ENCODE data around the gene PTPRD.

PTPRD gene

GRCh38 chr9:8315211-8315610 is 2297.6 kb downstream of the PTPRD start:
- H2AFZ ChIP-seq (ENCODE audit: low read depth, low read length, severe bottlenecking) = no peak overlapping the region

GRCh38 chr9:8309258-8309657 is 2303.5 kb downstream of the PTPRD start:
- Histone ChIP-seq H4K20me1 (ENCODE audit: low read depth, low read length) (no peaks in the 10 kb centered on the region), H3K9me3 (ENCODE audit: insufficient read depth, low read length) (no peaks in the 10 kb centered on the region; the same call in 1 of the 2 replicates)

More at GRCh38 chr9:8315211-8315610, 2297.6 kb downstream of the PTPRD start:
- H3K79me2 ChIP-seq (ENCODE audit: insufficient read depth, low read length) = no peaks in the 10 kb centered on the region
- no peaks in the 10 kb centered on the region; the same call in 1 of the 2 replicates for H3K9me3 ChIP-seq (ENCODE audit: insufficient read depth, low read length)
- no peaks in the 10 kb centered on the region for H3K9me2 ChIP-seq (replicated peaks; ENCODE audit: insufficient read depth, low read length)
- no peak overlapping the region for H3K27ac ChIP-seq (ENCODE audit: low read depth, low read length)
- no peaks in the 10 kb centered on the region for H3K36me3 ChIP-seq (ENCODE audit: low read length)
- no peak overlapping the region for H3K9ac ChIP-seq (ENCODE audit: low read length)
- no peak overlapping the region for H3K4me3 ChIP-seq (ENCODE audit: insufficient read depth, low read length, poor library complexity, severe bottlenecking)
- H4K20me1 ChIP-seq (ENCODE audit: low read depth, low read length) = no peaks in the 10 kb centered on the region
- TF ChIP-seq CTCF (IDR thresholded peaks at IDR 0.05; ENCODE audit: insufficient read depth, low read length, poor library complexity, severe bottlenecking) (no peak), EZH2phosphoT487 (conservative IDR thresholded peaks at IDR 0.05; ENCODE audit: low read length) (no peak)
- H3K4me2 ChIP-seq (ENCODE audit: low read depth, low read length, poor library complexity, severe bottlenecking) = no peak overlapping the region
- H3K27me3 ChIP-seq (ENCODE audit: low read length) = no peaks in the 10 kb centered on the region
- no peaks in the 10 kb centered on the region for H3F3A ChIP-seq (ENCODE audit: insufficient read depth)

GRCh38 chr9:8304720-8305119 is 2308.1 kb downstream of the PTPRD start:
- no peak overlapping the region for H3K4me2 ChIP-seq (ENCODE audit: low read depth, low read length, poor library complexity, severe bottlenecking)
- no peak overlapping the region for H3K4me3 ChIP-seq (ENCODE audit: insufficient read depth, low read length, poor library complexity, severe bottlenecking)
- H3K9me2 ChIP-seq (replicated peaks; ENCODE audit: insufficient read depth, low read length) = no peaks in the 10 kb centered on the region
- H2AFZ ChIP-seq (ENCODE audit: low read depth, low read length, severe bottlenecking) = no peak overlapping the region
- H3K27me3 ChIP-seq (ENCODE audit: low read length) = no peaks in the 10 kb centered on the region
- no peaks in the 10 kb centered on the region for H3F3A ChIP-seq (ENCODE audit: insufficient read depth)
- H3K9me3 ChIP-seq (ENCODE audit: insufficient read depth, low read length) = no peaks in the 10 kb centered on the region
- no peak overlapping the region for H3K27ac ChIP-seq (ENCODE audit: low read depth, low read length)
- no peak overlapping the region for H3K9ac ChIP-seq (ENCODE audit: low read length)
- TF ChIP-seq CTCF (IDR thresholded peaks at IDR 0.05; ENCODE audit: insufficient read depth, low read length, poor library complexity, severe bottlenecking) = no peak
- no peak for TF ChIP-seq EZH2phosphoT487 (conservative IDR thresholded peaks at IDR 0.05; ENCODE audit: low read length)
- no peaks in the 10 kb centered on the region for H4K20me1 ChIP-seq (ENCODE audit: low read depth, low read length)
- H3K79me2 ChIP-seq (ENCODE audit: insufficient read depth, low read length) = no peaks in the 10 kb centered on the region
- no peaks in the 10 kb centered on the region for H3K36me3 ChIP-seq (ENCODE audit: low read length)

More at GRCh38 chr9:8309258-8309657, 2303.5 kb downstream of the PTPRD start:
- Histone ChIP-seq H3K79me2 (ENCODE audit: insufficient read depth, low read length) (no peaks in the 10 kb centered on the region), H3K9me2 (replicated peaks; ENCODE audit: insufficient read depth, low read length) (no peaks in the 10 kb centered on the region), H3K9ac (ENCODE audit: low read length) (no peak overlapping the region), H3K4me2 (ENCODE audit: low read depth, low read length, poor library complexity, severe bottlenecking) (no peak overlapping the region), H2AFZ (ENCODE audit: low read depth, low read length, severe bottlenecking) (no peak overlapping the region), H3K27me3 (ENCODE audit: low read length) (no peaks in the 10 kb centered on the region), H3K4me3 (ENCODE audit: insufficient read depth, low read length, poor library complexity, severe bottlenecking) (no peak overlapping the region), H3K27ac (ENCODE audit: low read depth, low read length) (no peak overlapping the region), H3F3A (ENCODE audit: insufficient read depth) (no peaks in the 10 kb centered on the region), H3K36me3 (ENCODE audit: low read length) (no peaks in the 10 kb centered on the region)
- no peak for TF ChIP-seq EZH2phosphoT487 (conservative IDR thresholded peaks at IDR 0.05; ENCODE audit: low read length)
- TF ChIP-seq CTCF (IDR thresholded peaks at IDR 0.05; ENCODE audit: insufficient read depth, low read length, poor library complexity, severe bottlenecking) = no peak
